Stimulated activated CD8-positive, alpha-beta memory T cell treated with anti-CD3 and anti-CD28 coated beads, Interleukin-2, amount 100 ng/mL, for 1 hour (primary cell): ENCODE data around the gene LBH.

Experiments used
- DNase-seq, 2 donors: peaks; one replicate each; pipeline ENCODE4 v3.0.0-alpha.2; 2020; ENCODE audit warnings: low read depth in 2 of 2

The LBH gene

GRCh38 chr2:30303095-30303494, 71.8 kb downstream of the LBH start:
- DNase-seq, result no peak

GRCh38 chr2:30305235-30305634, 73.9 kb downstream of the LBH start:
- no peak for DNase-seq

- no peak for DNase-seq
Observed at GRCh38 chr2:30306522-30306921, 75.2 kb downstream of the LBH start.

GRCh38 chr2:30308280-30308679, 76.9 kb downstream of the LBH start:
- DNase-seq, result no peak
